GM20000 (cell line): ENCODE data around the gene TSPYL4.
A peak's percentile ranks its signal among the peaks of the same experiment; 100 is the strongest.

Source experiments
- DNase-seq: peaks from one replicate; pipeline ENCODE4 v3.0.0; 2012; ENCODE audit warnings: low spot score
- TF ChIP-seq, protein P1 (sequence below): IDR thresholded peaks from 2 replicates; pipeline ENCODE4 v1.5.1; 2012; ENCODE audit warnings: mild to moderate bottlenecking, control low read depth; ENCODE audit errors: extremely low read depth, missing control alignments

TSPYL4 gene

DNA sequence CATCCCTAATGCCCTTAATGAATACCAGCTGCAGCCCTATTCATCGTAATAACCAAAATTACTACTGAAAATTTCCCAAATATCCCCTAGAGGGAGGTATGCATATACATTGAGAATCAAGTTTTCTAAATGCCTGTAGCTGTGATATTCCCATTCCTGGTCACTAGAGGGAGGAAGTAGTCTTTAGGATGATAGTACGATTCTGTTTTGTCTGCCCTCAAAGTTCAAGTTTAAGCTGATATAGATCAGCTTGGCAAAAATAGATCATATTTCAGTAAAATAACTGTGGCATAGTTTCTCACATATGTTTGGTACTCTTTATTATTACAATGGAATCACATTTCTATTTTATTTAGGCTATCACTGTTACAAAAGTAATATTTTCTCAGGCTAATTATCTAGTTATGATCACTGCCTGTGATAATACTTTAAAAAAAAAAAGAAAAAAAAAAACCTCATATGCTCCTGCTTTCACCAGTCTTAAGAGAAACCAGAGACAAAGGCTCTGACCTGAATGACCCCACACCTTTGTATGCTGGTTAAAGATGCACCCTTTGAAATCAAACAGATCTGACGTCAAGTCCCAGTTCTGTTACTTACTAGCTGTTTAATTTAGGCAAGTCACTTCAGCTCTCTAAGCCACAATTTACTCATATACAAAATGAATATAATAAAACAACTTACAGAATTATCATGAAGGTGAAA is 14.9 kb upstream of the TSPYL4 start:
- DNase-seq = peak; percentile 30
- TF ChIP-seq, protein P1, sequence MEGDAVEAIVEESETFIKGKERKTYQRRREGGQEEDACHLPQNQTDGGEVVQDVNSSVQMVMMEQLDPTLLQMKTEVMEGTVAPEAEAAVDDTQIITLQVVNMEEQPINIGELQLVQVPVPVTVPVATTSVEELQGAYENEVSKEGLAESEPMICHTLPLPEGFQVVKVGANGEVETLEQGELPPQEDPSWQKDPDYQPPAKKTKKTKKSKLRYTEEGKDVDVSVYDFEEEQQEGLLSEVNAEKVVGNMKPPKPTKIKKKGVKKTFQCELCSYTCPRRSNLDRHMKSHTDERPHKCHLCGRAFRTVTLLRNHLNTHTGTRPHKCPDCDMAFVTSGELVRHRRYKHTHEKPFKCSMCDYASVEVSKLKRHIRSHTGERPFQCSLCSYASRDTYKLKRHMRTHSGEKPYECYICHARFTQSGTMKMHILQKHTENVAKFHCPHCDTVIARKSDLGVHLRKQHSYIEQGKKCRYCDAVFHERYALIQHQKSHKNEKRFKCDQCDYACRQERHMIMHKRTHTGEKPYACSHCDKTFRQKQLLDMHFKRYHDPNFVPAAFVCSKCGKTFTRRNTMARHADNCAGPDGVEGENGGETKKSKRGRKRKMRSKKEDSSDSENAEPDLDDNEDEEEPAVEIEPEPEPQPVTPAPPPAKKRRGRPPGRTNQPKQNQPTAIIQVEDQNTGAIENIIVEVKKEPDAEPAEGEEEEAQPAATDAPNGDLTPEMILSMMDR = peak; percentile 46

DNA sequence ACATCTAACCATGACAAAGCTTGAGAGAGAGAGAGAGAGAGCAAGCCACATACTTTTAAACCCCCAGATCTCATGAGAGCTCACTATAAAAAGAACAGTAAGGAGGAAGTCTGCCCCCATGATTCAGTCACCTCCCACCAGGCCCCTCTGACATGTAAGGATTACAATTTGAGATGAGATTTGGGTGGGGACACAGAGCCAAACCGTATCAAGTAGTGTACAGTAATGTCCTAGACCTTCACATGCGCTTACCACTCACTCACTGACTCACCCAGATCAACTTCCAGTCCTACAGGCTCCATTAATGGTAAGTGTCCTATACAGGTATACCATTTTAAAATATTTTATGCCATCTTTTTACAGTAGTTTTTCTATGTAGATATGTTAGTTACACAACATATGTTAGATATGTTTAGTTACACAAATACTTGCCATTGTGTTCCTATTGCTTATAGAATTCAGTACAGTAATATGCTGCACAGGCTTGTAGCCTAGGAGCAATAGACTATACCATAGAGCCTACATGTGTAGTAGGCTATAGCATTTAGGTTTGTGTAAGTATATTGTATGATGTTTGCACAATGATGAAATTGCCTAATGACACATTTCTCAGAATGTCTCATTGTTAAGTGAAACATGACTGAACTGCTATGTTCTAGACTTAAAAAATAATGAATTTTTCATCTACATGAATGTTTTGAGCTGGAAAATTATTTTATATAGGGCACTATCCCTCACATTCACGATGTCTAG is 14.1 kb upstream of the TSPYL4 start:
- no peak for DNase-seq
- TF ChIP-seq, protein P1 = no peak

DNA sequence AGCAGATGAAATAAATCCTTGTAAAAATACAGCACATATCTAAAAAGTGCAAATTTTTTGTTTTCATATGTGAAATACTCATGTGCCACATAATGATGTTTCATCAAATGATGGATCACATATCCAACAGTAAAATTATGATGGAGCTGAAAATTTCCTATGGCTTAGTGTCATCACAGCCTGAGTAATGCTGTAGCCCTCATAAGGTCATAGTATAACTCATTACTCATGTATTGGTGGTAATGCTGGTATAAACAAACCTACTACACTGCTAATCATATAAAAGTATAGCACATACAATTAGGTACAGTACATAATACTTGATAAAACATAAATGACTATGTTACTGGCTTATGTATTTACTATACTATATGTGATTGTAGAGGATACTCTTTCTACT is 12.9 kb upstream of the TSPYL4 start:
- TF ChIP-seq, protein P1 = no peak
- DNase-seq = no peak

DNA sequence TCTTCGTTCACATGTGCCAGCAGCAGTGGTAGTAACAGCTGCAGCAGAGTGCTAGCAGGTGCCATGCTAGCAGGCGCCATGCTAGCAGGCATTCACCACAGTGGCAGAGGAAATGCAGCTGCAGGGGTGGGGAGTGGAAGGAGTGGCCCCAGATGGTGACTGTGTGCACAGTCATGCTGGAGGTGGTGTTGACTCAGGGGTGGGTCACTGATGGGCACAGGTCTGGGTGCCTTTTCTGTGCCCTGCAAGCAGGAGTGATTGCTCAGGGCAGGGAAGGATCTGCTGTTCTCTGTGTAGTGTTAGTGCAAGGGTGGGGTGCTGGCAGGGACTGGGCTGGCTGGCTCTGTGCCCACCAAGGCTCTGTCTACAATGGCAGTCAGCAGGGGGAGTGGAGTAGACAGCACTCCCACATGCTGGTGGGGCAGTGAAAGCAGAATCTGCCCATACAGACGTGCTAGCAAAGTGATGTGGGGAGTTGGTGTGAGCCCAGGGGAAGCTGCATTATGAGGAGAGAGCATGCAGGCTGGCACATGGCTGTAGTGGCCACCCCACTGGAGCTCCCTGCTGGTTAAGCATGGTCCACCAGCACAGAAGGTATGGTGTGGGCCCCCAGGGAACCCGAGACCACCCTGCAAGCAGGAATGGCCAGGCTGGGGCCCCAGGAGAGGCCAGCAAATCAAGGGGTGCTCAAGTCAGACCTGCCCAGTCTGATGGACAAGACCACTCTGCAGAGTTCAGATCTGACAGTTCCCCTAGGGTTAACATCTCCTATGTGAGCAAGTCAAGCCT is 11.4 kb upstream of the TSPYL4 start:
- TF ChIP-seq, protein P1 = no peak
- no peak for DNase-seq

DNA sequence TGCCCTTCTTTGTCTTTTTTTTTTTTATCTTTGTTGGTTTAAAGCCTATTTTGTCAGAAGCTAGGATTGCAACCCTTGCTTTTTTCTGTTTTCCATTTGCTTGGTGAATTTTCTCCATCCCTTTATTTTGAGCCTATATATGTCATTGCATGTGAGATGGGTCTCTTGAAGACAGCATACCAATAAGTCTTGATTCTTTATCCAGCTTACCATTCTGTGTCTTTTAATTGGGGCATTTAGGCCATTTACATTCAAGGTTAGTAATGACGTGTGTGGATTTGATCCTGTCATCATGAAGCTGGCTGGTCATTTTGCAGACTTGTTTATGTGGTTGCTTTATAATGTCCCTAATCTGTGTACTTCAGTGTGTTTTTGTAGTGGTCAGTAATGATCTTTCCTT is 9.5 kb upstream of the TSPYL4 start:
- TF ChIP-seq, protein P1 = no peak

DNA sequence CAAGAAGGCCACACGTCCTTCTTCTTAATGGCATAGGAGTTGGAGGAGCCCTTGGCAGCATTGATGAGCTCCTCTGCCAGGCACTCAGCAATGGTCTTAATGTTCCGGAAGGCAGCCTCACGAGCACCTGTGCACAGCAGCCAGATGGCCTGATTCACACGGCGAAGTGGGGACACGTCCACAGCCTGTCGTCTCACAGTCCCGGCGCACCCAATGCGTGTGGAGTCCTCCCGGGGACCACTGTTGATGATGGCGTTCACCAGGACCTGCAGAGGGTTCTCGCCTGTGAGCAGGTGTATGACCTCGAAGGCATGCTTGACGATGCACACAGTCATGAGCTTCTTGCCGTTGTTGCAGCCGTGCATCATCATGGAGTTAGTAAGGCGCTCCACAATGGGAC is 4.6 kb upstream of the TSPYL4 start:
- TF ChIP-seq, protein P1 = no peak
- DNase-seq = no peak

More for the DNA sequence above, 9.5 kb upstream of the TSPYL4 start:
- no peak for DNase-seq

DNA sequence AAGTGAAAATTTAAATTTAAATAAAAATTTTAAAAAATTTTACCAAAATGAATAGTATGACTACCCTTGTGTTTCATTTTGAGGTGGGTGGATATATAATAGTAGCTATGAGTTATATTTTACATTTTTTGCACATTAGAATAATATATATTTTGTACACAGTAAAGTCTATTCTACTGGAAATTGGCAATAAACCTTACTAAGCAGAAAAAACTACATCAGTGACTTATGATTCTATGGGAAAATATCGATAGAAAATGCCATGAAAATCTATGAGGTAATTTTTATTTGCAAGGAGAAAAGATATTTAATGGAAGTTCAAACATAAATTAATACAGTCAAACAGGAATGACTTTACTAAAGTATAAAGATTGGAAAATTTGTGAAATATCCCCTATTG is 2.8 kb upstream of the TSPYL4 start:
- DNase-seq = no peak
- TF ChIP-seq, protein P1 = no peak
